ENCODE results near the gene TMEM238.
"Not testable (repeated sequence)": the region's sequence is repeated elsewhere in the genome, so short reads cannot be mapped to it uniquely, and the experiment has no call there.

The TMEM238 gene, protein sequence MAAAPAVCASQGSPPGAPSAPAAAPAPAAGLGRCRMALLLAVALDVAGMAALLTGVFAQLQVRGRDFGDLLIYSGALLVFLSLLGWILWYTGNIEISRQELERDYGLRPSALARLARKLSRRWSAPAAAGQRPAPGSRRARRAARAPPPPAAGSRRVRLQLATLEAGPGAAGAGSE

DNA sequence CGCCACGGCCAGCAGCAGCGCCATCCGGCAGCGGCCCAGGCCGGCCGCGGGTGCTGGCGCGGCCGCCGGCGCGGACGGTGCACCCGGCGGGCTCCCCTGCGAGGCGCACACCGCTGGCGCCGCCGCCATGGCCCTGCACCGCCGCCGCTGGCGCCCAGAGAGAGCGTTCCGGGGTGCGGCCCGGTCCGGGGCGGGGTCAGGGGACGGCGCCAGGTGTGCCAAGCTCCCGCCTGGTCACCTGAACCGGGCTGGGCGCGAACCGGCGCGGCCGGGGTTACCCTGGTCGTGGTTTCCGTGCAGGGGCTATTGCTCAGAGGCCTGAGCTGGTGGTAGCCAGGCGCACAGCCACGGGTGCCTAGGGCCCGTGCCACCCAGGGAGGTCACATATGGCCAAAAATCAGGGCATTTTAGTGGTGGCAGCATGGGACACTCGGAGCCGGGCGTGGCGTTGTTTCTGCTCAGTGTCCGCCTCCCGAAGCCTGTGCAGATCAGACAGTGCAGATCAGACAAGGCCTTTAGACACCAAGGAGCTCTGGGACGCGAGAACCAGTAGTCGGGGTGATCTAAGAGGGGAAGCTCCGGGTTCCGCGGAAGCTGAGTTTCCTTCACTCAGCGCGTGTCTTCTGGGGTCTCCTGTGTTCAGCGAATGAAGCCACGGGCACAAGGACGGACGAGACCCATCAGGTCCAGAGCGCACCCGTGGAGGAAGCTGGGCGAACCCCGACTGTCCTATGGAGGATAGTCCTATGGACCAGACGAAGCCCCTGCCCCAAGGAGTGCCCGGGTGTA is at the start of gene TMEM238:
Gene TMEM238, minus strand, starts transcription at position 162 of the 789 bp plus-strand sequence. Its CDS starts 33 bp downstream, at position 129.
- Mint-ChIP-seq H3K36me3 (ENCODE audit: low read depth) (peaks cover 38% of the 10 kb centered on the region), H3K9me3 (no peaks in the 10 kb centered on the region), H3K27me3 (no peaks in the 10 kb centered on the region), H3K27ac (peak within 1 kb of the TSS; percentile 100), H3K4me1 (ENCODE audit: low read depth) (peaks cover 49% of the 10 kb centered on the region), H3K4me3 (peak within 1 kb of the TSS; percentile 100)

DNA sequence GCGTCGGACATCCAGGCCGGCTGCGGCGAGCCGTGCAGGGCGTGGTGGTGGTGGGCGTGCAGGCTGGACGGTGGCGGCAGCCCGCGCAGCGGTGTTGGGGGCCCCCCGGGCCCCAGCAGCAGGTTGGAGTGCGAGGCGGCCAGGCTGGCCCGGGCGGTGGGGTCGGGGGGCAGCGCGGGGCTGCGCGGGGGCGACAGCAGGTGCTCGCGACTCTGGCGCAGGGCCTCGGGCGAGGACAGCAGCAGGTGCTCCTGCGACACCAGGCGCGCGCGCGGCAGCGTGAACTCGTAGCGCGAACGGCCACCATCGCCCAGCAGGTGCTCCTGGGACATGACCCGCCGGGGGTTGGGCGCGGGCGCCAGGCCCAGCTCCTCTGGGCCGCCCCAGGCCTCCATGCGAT is 49.2 kb upstream of the TMEM238 start:
- Mint-ChIP-seq H3K4me1 (ENCODE audit: low read depth) (no peaks in the 10 kb centered on the region), H3K27me3 (peaks cover 44% of the 10 kb centered on the region), H3K27ac (no peak overlapping the region), H3K4me3 (no peak overlapping the region), H3K36me3 (ENCODE audit: low read depth) (no peaks in the 10 kb centered on the region), H3K9me3 (no peaks in the 10 kb centered on the region)

- Mint-ChIP-seq H3K27me3 (peaks cover 43% of the 10 kb centered on the region), H3K27ac (no peak overlapping the region), H3K9me3 (no peaks in the 10 kb centered on the region), H3K4me1 (ENCODE audit: low read depth) (no peaks in the 10 kb centered on the region), H3K4me3 (no peak overlapping the region), H3K36me3 (ENCODE audit: low read depth) (no peaks in the 10 kb centered on the region)
These were observed 48.3 kb upstream of the TMEM238 start for GRCh38 chr19:55432241-55432959.

DNA sequence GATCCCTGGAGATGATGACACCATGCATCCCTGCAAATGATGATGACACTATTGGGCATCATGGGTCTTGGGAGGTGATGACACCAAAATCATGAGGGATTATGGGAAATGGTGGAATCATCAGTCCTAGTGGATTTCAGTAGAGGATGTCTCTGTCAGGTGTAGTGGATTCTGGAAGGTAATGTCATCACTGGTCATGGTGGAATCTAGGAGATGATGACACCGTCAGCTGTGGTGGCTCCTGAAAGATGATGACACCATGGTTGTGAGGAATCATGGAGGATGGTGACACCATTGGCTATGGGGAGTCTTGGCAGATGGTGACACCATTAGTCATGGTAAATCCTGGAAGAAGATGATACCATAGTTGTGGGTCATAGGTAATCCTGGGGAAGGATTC is 47.1 kb upstream of the TMEM238 start:
- Mint-ChIP-seq H3K4me1 (ENCODE audit: low read depth) (no peaks in the 10 kb centered on the region), H3K27ac (no peak overlapping the region), H3K9me3 (no peaks in the 10 kb centered on the region), H3K36me3 (ENCODE audit: low read depth) (no peaks in the 10 kb centered on the region), H3K27me3 (peaks cover 32% of the 10 kb centered on the region), H3K4me3 (no peak overlapping the region)

DNA sequence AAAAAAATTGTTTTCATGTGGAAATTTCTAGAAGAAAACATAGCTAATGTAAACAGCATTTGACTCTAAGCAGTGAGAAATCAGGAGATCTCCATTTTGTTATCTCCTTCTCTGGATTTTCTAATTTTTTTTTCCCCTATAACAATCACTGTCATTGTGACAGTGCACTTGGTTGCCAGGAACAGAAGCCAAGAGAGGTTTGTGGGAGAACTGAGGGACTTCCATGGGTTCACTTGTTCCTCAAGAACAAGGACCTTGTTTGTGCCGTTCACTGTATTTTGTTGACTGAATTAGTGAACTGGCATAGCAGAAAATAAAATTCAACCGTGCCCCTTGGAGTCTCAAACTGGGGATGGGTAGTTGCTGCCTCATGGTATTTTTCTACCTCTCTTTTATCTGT is 42.0 kb upstream of the TMEM238 start:
- no peak overlapping the region for H3K27ac Mint-ChIP-seq
- peaks cover 23% of the 10 kb centered on the region for H3K27me3 Mint-ChIP-seq

DNA sequence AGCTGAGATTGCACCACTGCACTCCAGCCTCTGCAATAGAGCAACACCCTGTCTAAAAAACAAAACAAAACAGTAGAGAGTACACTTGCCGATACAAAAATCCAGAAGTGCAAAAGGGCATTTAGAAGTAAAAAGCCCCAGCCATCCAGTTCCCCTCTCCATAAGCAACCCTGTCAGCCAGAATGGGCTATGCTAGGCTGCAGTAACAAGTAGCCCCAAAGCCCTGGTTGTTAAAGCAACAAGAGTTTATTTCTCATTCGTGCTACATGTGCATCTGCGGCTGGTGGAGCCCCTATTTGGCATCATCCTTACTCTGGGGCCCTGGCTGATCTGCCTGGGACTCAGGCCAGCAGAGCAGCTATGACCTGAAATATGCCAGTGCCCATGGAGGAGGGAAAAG is 40.4 kb upstream of the TMEM238 start:
- no peak overlapping the region for H3K4me3 Mint-ChIP-seq
- H3K9me3 Mint-ChIP-seq = no peaks in the 10 kb centered on the region
- no peak overlapping the region for H3K27ac Mint-ChIP-seq
- H3K27me3 Mint-ChIP-seq = peaks cover 14% of the 10 kb centered on the region
- no peaks in the 10 kb centered on the region for H3K36me3 Mint-ChIP-seq (ENCODE audit: low read depth)
- peaks cover 8% of the 10 kb centered on the region for H3K4me1 Mint-ChIP-seq (ENCODE audit: low read depth)

More for the DNA sequence above, 42.0 kb upstream of the TMEM238 start:
- H3K36me3 Mint-ChIP-seq (ENCODE audit: low read depth) = no peaks in the 10 kb centered on the region
- H3K9me3 Mint-ChIP-seq = no peaks in the 10 kb centered on the region
- peaks cover 8% of the 10 kb centered on the region for H3K4me1 Mint-ChIP-seq (ENCODE audit: low read depth)
- no peak overlapping the region for H3K4me3 Mint-ChIP-seq

- peaks cover 8% of the 10 kb centered on the region for H3K4me1 Mint-ChIP-seq (ENCODE audit: low read depth)
- no peak overlapping the region for H3K27ac Mint-ChIP-seq
- peaks cover 9% of the 10 kb centered on the region for H3K27me3 Mint-ChIP-seq
- H3K36me3 Mint-ChIP-seq (ENCODE audit: low read depth) = no peaks in the 10 kb centered on the region
- H3K9me3 Mint-ChIP-seq = no peaks in the 10 kb centered on the region
- no peak overlapping the region for H3K4me3 Mint-ChIP-seq
These were observed 39.3 kb upstream of the TMEM238 start for GRCh38 chr19:55423225-55424005.

DNA sequence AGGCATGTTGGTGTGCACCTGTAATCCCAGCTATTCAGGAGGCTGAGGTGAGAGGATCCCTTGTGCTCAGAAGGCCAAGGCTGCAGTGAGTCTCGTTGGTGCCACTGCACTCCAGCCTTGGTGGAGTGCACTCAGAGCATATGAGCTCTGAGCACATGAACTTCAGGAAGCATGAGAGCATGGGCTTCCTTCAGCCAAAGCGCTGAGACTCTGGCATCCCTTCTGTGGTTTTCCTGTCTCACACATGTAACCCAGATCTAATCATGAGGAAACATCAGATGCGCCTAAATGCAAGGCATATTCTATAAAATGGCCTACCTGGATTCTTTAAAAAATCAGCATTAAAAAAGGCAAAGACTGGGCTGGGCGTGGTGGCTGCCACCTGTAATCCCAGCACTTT is 37.2 kb upstream of the TMEM238 start:
- H3K9me3 Mint-ChIP-seq; H3K4me3 Mint-ChIP-seq; H3K27ac Mint-ChIP-seq; H3K27me3 Mint-ChIP-seq; H3K36me3 Mint-ChIP-seq (ENCODE audit: low read depth): not testable (repeated sequence)
- H3K4me1 Mint-ChIP-seq (ENCODE audit: low read depth) = peaks cover 12% of the 10 kb centered on the region

- H3K36me3 Mint-ChIP-seq (ENCODE audit: low read depth) = no peaks in the 10 kb centered on the region
- peaks cover 12% of the 10 kb centered on the region for H3K4me1 Mint-ChIP-seq (ENCODE audit: low read depth)
- H3K4me3 Mint-ChIP-seq = no peak overlapping the region
- no peak overlapping the region for H3K27ac Mint-ChIP-seq
- no peaks in the 10 kb centered on the region for H3K9me3 Mint-ChIP-seq
- H3K27me3 Mint-ChIP-seq = peaks cover 1% of the 10 kb centered on the region
These were observed 35.6 kb upstream of the TMEM238 start for GRCh38 chr19:55419624-55420236.

- Mint-ChIP-seq H3K9me3 (no peaks in the 10 kb centered on the region), H3K27me3 (no peaks in the 10 kb centered on the region), H3K4me3 (no peak overlapping the region), H3K4me1 (ENCODE audit: low read depth) (peaks cover 12% of the 10 kb centered on the region), H3K27ac (no peak overlapping the region), H3K36me3 (ENCODE audit: low read depth) (no peaks in the 10 kb centered on the region)
These were observed 35.0 kb upstream of the TMEM238 start for GRCh38 chr19:55419103-55419502.

DNA sequence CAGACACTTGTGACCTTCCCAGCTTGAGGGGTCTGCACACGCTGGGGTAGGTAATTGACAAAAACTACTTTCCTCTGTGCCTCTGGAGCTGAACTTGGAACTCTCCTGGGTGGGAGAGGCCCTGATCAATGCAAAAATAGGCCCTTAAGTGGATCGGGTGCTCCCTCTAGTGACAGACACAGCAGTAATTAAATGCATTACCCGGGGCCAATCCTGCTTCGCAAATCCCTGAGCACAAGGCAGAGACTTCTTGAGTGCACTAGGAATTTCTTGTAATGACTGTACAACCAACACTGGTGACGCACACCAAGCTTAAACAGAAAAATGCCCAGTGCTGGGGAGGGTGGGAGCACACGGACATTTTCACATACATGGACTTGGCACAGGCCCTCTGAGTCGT is 34.1 kb upstream of the TMEM238 start:
- Mint-ChIP-seq H3K4me3 (no peak overlapping the region), H3K4me1 (ENCODE audit: low read depth) (peaks cover 12% of the 10 kb centered on the region), H3K36me3 (ENCODE audit: low read depth) (no peaks in the 10 kb centered on the region), H3K27me3 (no peaks in the 10 kb centered on the region), H3K27ac (no peak overlapping the region), H3K9me3 (no peaks in the 10 kb centered on the region)

DNA sequence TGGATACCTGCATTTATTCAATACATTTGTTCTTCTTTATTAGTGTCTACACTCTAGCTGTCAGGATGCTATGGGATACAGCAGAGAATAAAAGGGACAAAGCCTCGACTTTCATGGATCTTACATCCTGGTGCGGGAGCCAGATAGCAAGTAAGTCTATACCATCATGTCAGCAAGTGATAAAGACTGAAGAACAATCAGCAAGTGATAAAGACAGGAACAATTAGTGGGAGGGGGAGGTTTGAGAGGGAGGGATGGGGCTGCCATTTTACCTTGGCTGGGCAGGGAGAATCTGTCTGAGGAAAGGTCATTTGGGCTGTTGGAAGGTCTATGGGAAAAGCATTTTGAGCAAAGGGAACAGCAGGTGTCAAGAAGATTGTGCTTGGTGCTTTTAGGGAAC is 26.1 kb upstream of the TMEM238 start:
- no peak overlapping the region for H3K4me3 Mint-ChIP-seq
- no peaks in the 10 kb centered on the region for H3K27me3 Mint-ChIP-seq
- H3K4me1 Mint-ChIP-seq (ENCODE audit: low read depth) = peaks cover 26% of the 10 kb centered on the region
- no peak overlapping the region for H3K27ac Mint-ChIP-seq
- H3K9me3 Mint-ChIP-seq = no peaks in the 10 kb centered on the region
- H3K36me3 Mint-ChIP-seq (ENCODE audit: low read depth) = peaks cover 17% of the 10 kb centered on the region

DNA sequence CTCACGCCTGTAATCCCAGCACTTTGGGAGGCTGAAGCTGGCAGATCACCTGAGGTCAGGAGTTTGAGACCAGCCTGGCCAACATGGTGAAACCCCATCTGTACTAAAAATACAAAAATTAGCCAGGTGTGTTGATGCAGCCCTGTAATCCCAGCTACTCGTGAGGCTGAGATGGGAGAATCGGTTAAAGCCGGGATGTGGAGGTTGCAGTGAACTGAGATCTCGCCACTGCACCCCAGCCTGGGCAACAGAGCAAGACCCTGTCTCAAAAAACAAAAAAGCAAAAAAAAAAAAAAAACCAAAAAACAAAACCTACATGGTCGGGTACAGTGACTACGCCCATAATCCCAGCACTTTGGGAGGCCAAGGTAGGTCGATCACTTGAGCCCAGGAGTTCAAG is 25.1 kb upstream of the TMEM238 start:
- not testable (repeated sequence) for H3K27ac Mint-ChIP-seq, H3K4me3 Mint-ChIP-seq, H3K9me3 Mint-ChIP-seq, H3K27me3 Mint-ChIP-seq
- H3K4me1 Mint-ChIP-seq (ENCODE audit: low read depth) = peaks cover 26% of the 10 kb centered on the region
- H3K36me3 Mint-ChIP-seq (ENCODE audit: low read depth) = peaks cover 20% of the 10 kb centered on the region

DNA sequence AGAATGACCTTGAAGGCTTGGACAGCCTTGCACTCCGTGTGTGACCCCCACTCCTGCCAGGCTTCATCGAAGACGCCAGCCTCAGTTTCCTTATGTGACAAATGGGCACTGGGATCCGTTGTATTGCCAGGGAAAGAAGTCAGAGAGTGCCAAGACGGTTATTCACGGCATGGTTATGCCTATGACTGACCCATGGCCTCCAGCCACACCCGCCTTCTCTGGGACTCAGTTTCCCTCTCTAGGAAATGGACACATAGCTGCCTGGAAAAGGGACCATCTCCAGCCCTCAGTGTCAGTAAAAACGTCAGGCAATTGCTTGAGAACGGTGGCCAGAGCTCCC is 24.4 kb upstream of the TMEM238 start:
- H3K4me1 Mint-ChIP-seq (ENCODE audit: low read depth) = peaks cover 32% of the 10 kb centered on the region
- peak overlapping the region; percentile 96 for H3K4me3 Mint-ChIP-seq
- peak overlapping the region; percentile 96 for H3K27ac Mint-ChIP-seq
- no peaks in the 10 kb centered on the region for H3K27me3 Mint-ChIP-seq
- peaks cover 27% of the 10 kb centered on the region for H3K36me3 Mint-ChIP-seq (ENCODE audit: low read depth)
- H3K9me3 Mint-ChIP-seq = no peaks in the 10 kb centered on the region

Measured in stimulated activated naive CD8-positive, alpha-beta T cell treated with anti-CD3 and anti-CD28 coated beads, Interleukin-15, Interleukin-2, amounts not matched to agents 100 ng/mL and 50 ng/mL, for 24 hours (primary cell).